Stimulated activated CD4-positive, alpha-beta T cell treated with anti-CD3 and anti-CD28 coated beads, TNF-alpha, amount 100 ng/mL, for 24 hours (primary cell): ENCODE results near the gene CDC42SE2.

Source experiments
- DNase-seq, 3 experiments: peaks; one replicate each; pipeline ENCODE4 v3.0.0-alpha.2; 2020; ENCODE audit warnings: low read depth in 3 of 3

Gene CDC42SE2

DNA sequence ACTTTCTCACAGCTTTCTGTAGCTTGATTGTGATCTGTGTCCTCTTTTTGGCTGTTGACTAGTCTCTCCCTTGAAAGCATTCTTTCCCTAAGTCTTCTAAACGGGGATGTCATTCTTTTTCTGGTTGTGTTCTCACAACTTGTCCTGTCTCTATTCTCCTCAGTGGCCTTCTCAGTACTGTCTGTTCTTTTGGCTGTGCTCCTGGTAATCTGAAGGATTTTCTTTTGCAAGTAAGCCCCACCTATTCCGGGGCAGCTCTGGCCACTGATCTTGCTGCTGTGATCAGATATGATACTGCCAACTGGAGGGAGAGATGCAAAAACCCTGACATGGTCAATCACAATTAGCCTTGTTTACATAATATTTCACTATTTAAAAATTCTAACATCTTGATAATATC is 172.2 kb downstream of the CDC42SE2 start:
- DNase-seq = no peak

DNA sequence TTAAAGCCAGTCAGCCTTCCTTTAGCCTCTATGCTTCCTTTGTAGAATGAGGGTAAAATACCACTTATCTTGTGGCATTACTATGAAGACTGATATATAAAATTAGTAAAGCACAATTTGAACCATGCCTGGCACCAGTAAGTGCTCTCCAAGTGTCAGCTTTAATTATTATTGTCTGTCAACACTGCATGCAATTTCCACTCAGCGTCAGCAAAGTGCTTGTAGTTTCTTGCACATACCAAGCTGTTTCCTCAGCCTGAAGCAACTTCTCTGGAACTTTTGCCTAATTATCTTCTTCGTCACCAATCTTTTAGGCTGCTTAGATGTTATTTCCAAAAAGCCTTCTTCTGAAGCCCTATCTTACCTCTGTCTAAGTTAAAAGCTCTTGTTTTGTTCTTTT is 177.3 kb downstream of the CDC42SE2 start:
- DNase-seq = no peak
